ENCODE results near the gene SH3TC2. TPM values are rescaled to one million over a fixed set of nuclear protein-coding genes. Genes with fewer than 3 reads are reported as not detected.

SH3TC2 gene
- total RNA-seq, 2 donors from 2014 or later, result 0.33 to 8.6 TPM

- Histone ChIP-seq H3K27me3 (no peaks in the 10 kb centered on the region), H3K36me3 (replicated peaks in 1 of 2; ENCODE audit: insufficient read depth in 1 of 2, low read depth in 2 of 2) (no peaks in the 10 kb centered on the region), H3K9me3 (no peaks in the 10 kb centered on the region), H3K4me3 (no peak overlapping the region), H3K27ac (peak overlapping the region in 2 of 4 donors; percentile 1 to 43), H3K4me1 (no peaks in the 10 kb centered on the region)
- ATAC-seq (peak; percentile 88), DNase-seq (peak; percentile 25 to 62 (median 36))
- WGBS, 2 donors, result 27 to 32% methylated on average over 4 to 5 of the region's 5 CpGs
- TF ChIP-seq, protein P1, sequence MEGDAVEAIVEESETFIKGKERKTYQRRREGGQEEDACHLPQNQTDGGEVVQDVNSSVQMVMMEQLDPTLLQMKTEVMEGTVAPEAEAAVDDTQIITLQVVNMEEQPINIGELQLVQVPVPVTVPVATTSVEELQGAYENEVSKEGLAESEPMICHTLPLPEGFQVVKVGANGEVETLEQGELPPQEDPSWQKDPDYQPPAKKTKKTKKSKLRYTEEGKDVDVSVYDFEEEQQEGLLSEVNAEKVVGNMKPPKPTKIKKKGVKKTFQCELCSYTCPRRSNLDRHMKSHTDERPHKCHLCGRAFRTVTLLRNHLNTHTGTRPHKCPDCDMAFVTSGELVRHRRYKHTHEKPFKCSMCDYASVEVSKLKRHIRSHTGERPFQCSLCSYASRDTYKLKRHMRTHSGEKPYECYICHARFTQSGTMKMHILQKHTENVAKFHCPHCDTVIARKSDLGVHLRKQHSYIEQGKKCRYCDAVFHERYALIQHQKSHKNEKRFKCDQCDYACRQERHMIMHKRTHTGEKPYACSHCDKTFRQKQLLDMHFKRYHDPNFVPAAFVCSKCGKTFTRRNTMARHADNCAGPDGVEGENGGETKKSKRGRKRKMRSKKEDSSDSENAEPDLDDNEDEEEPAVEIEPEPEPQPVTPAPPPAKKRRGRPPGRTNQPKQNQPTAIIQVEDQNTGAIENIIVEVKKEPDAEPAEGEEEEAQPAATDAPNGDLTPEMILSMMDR (IDR thresholded peaks at IDR 0.05), result no peak
- TF ChIP-seq POLR2A (IDR thresholded peaks at IDR 0.05), result no peak
- intact Hi-C loops (cut with DNase I), result no loop called here
Observed at GRCh38 chr5:149002053-149002452, 60.8 kb downstream of the SH3TC2 start.

GRCh38 chr5:149001162-149001561, 61.7 kb downstream of the SH3TC2 start:
- no peak overlapping the region for H3K27ac ChIP-seq
- TF ChIP-seq, protein P1 (IDR thresholded peaks at IDR 0.05), result no peak
- TF ChIP-seq POLR2A (IDR thresholded peaks at IDR 0.05), result no peak
- no peak for DNase-seq
- no peaks in the 10 kb centered on the region for H3K4me1 ChIP-seq
- H3K9me3 ChIP-seq, result no peaks in the 10 kb centered on the region
- no peak overlapping the region for H3K4me3 ChIP-seq
- intact Hi-C loops (cut with DNase I), result no loop called here
- H3K36me3 ChIP-seq (replicated peaks in 1 of 2; ENCODE audit: insufficient read depth in 1 of 2, low read depth in 2 of 2), result no peaks in the 10 kb centered on the region
- H3K27me3 ChIP-seq, result no peaks in the 10 kb centered on the region
- no peak for ATAC-seq

DNA sequence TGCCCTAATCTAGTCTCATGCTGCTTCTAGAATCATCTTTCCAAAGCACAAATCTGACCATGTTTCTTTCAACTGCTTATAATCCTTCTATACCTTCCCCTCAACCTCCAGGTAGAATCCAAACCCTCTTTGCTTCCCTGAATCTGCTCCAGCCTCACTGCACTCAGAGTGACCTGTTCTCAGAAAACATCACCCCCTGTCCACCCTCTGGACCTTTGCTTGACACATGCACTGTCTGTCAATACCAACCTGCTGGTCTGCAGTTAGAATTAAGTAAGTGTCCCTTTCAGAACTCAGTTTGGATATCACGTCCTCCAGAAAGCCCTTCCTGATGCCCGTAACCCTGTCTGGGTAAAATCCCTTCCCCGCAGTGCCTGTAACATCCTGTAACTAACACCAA, 63.1 kb downstream of the SH3TC2 start:
- ATAC-seq (no peak), DNase-seq (no peak)
- intact Hi-C loops (cut with DNase I), result no loop called here
- TF ChIP-seq, protein P1 (IDR thresholded peaks at IDR 0.05), result no peak
- no peak for TF ChIP-seq POLR2A (IDR thresholded peaks at IDR 0.05)
- Histone ChIP-seq H3K4me3 (no peak overlapping the region), H3K27ac (no peak overlapping the region), H3K9me3 (no peaks in the 10 kb centered on the region), H3K27me3 (no peaks in the 10 kb centered on the region), H3K36me3 (replicated peaks in 1 of 2; ENCODE audit: insufficient read depth in 1 of 2, low read depth in 2 of 2) (no peaks in the 10 kb centered on the region), H3K4me1 (no peaks in the 10 kb centered on the region)
- 71 to 77% methylated on average over 3 of the region's 3 CpGs for WGBS, 2 donors

GRCh38 chr5:148998174-148998797, 64.6 kb downstream of the SH3TC2 start:
- H3K4me1 ChIP-seq, result no peaks in the 10 kb centered on the region
- TF ChIP-seq, protein P1 (IDR thresholded peaks at IDR 0.05), result peak; percentile 32 to 76 (median 67)
- TF ChIP-seq POLR2A (IDR thresholded peaks at IDR 0.05), result no peak
- H3K9me3 ChIP-seq, result no peaks in the 10 kb centered on the region
- no peak overlapping the region for H3K27ac ChIP-seq
- H3K36me3 ChIP-seq (replicated peaks in 1 of 2; ENCODE audit: insufficient read depth in 1 of 2, low read depth in 2 of 2), result no peaks in the 10 kb centered on the region
- no peaks in the 10 kb centered on the region for H3K27me3 ChIP-seq
- DNase-seq (peak; percentile 33 to 75 (median 42)), ATAC-seq (peak; percentile 67)
- 23 to 42% methylated on average over 4 to 6 of the region's 6 CpGs for WGBS, 2 donors
- intact Hi-C loops (cut with DNase I), result no loop called here
- no peak overlapping the region for H3K4me3 ChIP-seq

GRCh38 chr5:148996270-148996669, 66.6 kb downstream of the SH3TC2 start:
- no peaks in the 10 kb centered on the region for H3K36me3 ChIP-seq (replicated peaks in 1 of 2; ENCODE audit: insufficient read depth in 1 of 2, low read depth in 2 of 2)
- intact Hi-C loops (cut with DNase I), result no loop called here
- H3K4me3 ChIP-seq, result no peak overlapping the region
- no peaks in the 10 kb centered on the region for H3K9me3 ChIP-seq
- ATAC-seq (no peak), DNase-seq (no peak)
- H3K27me3 ChIP-seq, result no peaks in the 10 kb centered on the region
- no peak overlapping the region for H3K27ac ChIP-seq
- 46 to 50% methylated on average over 3 of the region's 3 CpGs for WGBS, 2 donors
- no peak for TF ChIP-seq POLR2A (IDR thresholded peaks at IDR 0.05)
- TF ChIP-seq, protein P1 (IDR thresholded peaks at IDR 0.05), result no peak
- no peaks in the 10 kb centered on the region for H3K4me1 ChIP-seq
